Skeletal muscle tissue (tissue), 4 donors: Measurements from ENCODE around the gene CCL14. TPM values are rescaled to one million over a fixed set of nuclear protein-coding genes. Genes with fewer than 3 reads are reported as not detected.

Experiments
- H3K27ac ChIP-seq: one replicate; pipeline ENCODE4 v1.7.0; 2013; ENCODE audit warnings: mild to moderate bottlenecking, low read depth, low read length, inconsistent platforms
- H3K27me3 ChIP-seq, 3 donors: one replicate each; pipeline ENCODE4 v1.7.0; 2013; ENCODE audit warnings: low read length in 3 of 3; ENCODE audit not compliant: control insufficient read depth in 3 of 3, insufficient read depth in 3 of 3
- H3K36me3 ChIP-seq, 3 donors: one replicate each; pipeline ENCODE4 v1.7.0; 2013; ENCODE audit warnings: low read length in 3 of 3; ENCODE audit not compliant: control insufficient read depth in 3 of 3, insufficient read depth in 3 of 3
- H3K4me1 ChIP-seq, 3 donors: one replicate each; pipeline ENCODE4 v1.7.0; 2013; ENCODE audit warnings: low read length in 3 of 3, mild to moderate bottlenecking in 3 of 3; ENCODE audit not compliant: control insufficient read depth in 3 of 3, insufficient read depth in 3 of 3
- H3K4me3 ChIP-seq, 3 donors: one replicate each; pipeline ENCODE4 v1.7.0; 2013; ENCODE audit warnings: low read length in 3 of 3
- H3K9ac ChIP-seq, 3 donors: one replicate each; pipeline ENCODE4 v1.7.0; 2013; ENCODE audit warnings: low read length in 3 of 3, mild to moderate bottlenecking in 3 of 3, moderate library complexity in 2 of 3, low read depth in 1 of 3
- H3K9me3 ChIP-seq, 3 donors: one replicate each; pipeline ENCODE4 v1.7.0; 2013; ENCODE audit warnings: low read length in 3 of 3; ENCODE audit not compliant: control insufficient read depth in 3 of 3
- total RNA-seq: library from RNA; depleted of rRNA; stranded (reverse); fragments of >200 nt; gene quantifications from one replicate; pipeline ENCODE4 v1.2.3, GENCODE V29; 2014
- donor health status: Osteomylitis.

Gene CCL14
- total RNA-seq, 1 donor from 2014 or later = 1.6 TPM

- Histone ChIP-seq H3K9ac (no peak overlapping the region), H3K27ac (no peak overlapping the region), H3K27me3 (peaks cover 0 to 7% (median 5%) of the 10 kb centered on the region in 3 donors), H3K9me3 (peaks cover 0 to 3% (median 0%) of the 10 kb centered on the region in 3 donors), H3K4me3 (no peak overlapping the region), H3K4me1 (peaks cover 0 to 4% (median 0%) of the 10 kb centered on the region in 3 donors), H3K36me3 (no peaks in the 10 kb centered on the region)
Measured at GRCh38 chr17:36014946-36015345, 28.4 kb upstream of the CCL14 start.

DNA sequence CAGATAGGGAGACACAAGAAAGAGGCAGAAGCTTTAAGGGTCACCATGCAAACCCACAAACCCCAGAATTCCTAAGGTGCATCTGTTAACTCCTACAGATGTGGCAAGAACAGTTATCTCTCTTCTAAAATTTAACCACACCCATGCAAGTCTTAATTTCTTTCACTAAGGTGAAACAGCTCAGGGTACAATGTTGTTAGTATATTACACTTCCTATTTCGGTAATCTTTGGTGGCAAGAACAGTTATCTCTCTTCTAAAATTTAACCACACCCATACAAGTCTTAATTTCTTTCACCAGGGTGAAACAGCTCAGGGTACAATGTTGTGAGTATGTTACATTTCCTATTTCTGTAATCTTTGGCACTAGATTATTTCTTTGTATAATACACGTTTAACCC lies 24.7 kb upstream of the CCL14 start:
- Histone ChIP-seq H3K27me3 (peaks cover 0 to 7% (median 5%) of the 10 kb centered on the region in 3 donors), H3K36me3 (no peaks in the 10 kb centered on the region), H3K4me3 (no peak overlapping the region), H3K27ac (no peak overlapping the region), H3K9ac (no peak overlapping the region), H3K4me1 (no peaks in the 10 kb centered on the region), H3K9me3 (peaks cover 0 to 3% (median 2%) of the 10 kb centered on the region in 3 donors)

DNA sequence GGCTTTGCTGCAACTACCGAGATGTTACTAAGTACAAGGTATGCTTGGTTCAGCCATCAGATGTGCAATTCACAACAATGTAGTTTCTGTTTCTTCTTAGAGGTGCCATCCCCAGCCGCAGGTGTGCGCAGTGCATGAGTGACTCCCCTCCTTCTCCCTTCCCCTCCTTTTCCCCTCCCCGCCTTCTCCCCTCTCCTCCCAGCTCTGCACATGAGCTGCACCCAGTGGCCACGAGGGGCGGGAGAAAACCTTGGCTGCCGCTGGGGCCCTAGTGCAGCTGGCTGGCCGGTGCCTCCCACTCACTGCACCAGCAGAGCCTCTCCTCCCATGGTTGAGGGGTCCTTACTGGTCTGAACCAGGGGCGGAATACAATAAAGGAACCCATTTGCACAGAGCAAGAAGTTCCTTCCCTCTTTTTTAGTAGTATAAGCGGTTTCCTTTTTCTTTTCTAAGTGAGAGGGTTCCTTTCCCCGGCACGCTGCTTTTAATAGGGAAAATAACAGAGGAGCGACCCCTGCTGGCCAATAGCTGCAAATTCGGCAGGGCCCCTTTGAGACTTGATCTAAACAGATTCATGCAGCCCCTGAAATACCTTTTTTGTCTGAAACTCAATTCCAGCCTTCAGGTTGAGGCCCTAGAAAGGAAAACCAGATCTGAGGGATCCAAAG lies 22.6 kb upstream of the CCL14 start:
- Histone ChIP-seq H3K27me3 (peaks cover 0 to 7% (median 5%) of the 10 kb centered on the region in 3 donors), H3K9ac (no peak overlapping the region), H3K4me1 (no peaks in the 10 kb centered on the region), H3K9me3 (peaks cover 0 to 3% (median 2%) of the 10 kb centered on the region in 3 donors), H3K4me3 (no peak overlapping the region), H3K27ac (no peak overlapping the region), H3K36me3 (no peaks in the 10 kb centered on the region)

DNA sequence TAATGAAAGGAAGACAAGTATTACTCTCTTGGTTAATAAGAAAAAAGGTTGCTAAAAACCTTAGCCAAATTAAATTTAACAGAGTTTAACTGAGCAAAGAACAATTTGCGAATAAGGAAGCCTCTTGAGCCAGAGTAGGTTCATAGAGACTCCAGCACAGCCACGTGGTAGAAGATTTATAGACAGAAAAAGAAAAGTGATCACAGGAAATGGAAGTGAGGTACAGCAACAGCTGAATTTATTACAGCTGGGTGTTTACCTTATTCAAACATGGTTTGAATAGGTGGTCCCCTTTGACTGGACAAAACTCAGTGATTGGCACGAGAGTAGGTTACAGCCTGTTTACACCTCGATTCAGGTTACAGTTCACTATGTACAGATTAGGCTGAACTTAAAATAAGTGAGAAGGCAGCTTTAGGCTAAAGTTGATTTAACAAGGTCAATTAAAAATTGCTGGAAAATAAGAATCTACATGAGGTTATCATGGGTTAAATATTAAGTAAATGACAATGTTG lies 18.1 kb upstream of the CCL14 start:
- Histone ChIP-seq H3K27me3 (no peaks in the 10 kb centered on the region), H3K9ac (no peak overlapping the region), H3K9me3 (peaks cover 0 to 2% (median 0%) of the 10 kb centered on the region in 3 donors), H3K4me1 (no peaks in the 10 kb centered on the region), H3K4me3 (no peak overlapping the region), H3K27ac (no peak overlapping the region), H3K36me3 (no peaks in the 10 kb centered on the region)

GRCh38 chr17:36002631-36003030 lies 16.1 kb upstream of the CCL14 start:
- Histone ChIP-seq H3K4me3 (no peak overlapping the region), H3K9ac (no peak overlapping the region), H3K9me3 (no peaks in the 10 kb centered on the region), H3K27me3 (peaks cover 0 to 8% (median 0%) of the 10 kb centered on the region in 3 donors), H3K4me1 (no peaks in the 10 kb centered on the region), H3K36me3 (no peaks in the 10 kb centered on the region), H3K27ac (no peak overlapping the region)

DNA sequence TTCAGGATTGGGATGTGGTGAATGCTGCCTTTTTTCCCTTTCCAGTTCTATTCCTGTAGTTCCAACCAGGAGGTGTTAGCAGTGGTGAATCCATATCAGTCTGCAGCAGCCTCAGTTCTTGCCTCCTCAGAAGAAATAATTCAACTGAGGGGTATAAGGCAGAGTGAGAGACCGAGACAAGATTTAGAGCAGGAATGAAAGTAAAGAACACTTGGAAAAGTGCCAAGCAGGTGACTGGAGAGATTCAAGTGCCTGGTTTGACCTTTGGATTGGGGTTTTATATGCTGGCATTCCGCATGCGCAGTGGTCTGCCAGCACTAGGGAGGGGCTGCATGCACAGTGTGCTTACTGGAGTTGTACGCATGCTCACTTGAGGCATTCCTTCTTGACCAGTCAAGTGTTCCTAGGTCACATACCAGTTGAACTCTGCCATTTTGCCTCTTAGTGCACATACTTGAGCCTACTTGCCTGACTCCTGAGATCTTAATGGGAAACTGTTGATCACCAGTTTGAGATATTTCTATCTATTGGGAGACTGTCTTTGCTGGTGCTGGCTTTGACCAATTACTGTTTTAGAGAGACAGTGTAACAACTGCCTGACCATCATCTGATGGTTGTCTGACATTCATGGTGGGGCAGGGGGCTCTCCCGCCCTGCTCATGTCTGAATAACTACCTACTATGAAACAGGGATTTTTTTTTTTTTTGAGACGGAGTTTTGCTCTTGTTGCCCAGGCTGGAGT lies 15.5 kb upstream of the CCL14 start:
- no peak overlapping the region for H3K27ac ChIP-seq
- no peak overlapping the region for H3K4me3 ChIP-seq
- H3K9me3 ChIP-seq = no peaks in the 10 kb centered on the region
- H3K36me3 ChIP-seq = no peaks in the 10 kb centered on the region
- no peak overlapping the region for H3K9ac ChIP-seq
- H3K4me1 ChIP-seq = no peaks in the 10 kb centered on the region
- peaks cover 0 to 8% (median 0%) of the 10 kb centered on the region in 3 donors for H3K27me3 ChIP-seq

DNA sequence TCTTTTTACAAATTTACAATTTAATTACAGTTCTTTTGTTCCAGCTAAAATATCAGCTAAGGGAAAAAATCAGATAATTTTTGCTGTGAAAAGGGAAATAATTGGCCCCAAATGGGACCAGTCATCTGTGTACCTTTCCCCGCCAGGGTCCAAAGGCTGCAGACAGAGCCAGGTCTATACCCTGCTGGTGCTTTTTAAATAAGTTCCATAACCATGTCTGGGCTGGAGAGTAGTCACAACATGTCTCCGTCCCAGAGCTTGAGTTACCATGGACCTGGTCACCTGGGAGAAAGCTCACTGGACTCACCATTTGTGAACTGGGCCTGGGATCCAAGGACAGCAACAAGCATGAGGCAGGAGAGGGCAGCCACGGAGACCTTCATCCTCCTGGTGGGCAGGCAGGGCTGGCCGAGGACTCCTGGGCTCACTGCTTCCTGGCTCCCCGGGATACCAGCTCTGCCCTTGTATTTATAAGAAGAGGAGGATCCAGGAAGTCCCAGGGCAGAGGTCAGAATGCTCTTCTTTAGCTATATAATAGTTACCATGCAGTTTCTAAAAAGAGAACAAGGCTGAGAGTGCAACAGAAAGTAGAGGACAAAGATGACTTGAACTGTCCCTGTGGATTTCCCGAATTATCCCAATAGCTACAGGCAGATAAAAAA lies 14.7 kb upstream of the CCL14 start, which contains the start of gene CCL15:
TSS of gene CCL15 (minus strand) at position 444 of the 662 bp plus-strand sequence. CDS start at position 383, 61 bp downstream.
- Histone ChIP-seq H3K9me3 (no peaks in the 10 kb centered on the region), H3K36me3 (no peaks in the 10 kb centered on the region), H3K27me3 (peaks cover 0 to 8% (median 0%) of the 10 kb centered on the region in 3 donors), H3K9ac (no peak within 1 kb of the TSS), H3K4me1 (no peaks in the 10 kb centered on the region), H3K27ac (no peak within 1 kb of the TSS), H3K4me3 (no peak within 1 kb of the TSS)

DNA sequence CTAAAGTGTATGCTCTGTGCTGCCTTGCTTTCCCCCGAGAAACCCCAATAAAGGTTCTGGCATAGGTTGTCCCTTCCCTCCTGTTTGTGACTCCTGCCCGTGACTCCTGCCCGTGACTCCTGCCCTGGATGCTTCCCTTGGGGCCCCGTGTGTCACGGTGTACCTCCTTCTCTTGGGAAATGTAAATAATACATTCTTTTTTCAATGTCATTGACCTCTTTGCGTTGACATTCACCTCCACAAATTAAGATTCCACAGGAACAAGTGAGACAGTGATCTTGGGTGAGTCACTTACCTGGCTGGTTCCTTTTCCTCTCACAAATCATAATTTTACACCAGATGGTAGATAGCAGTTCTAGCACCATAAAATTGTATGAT lies 14.2 kb upstream of the CCL14 start:
- H3K27me3 ChIP-seq = peaks cover 0 to 8% (median 0%) of the 10 kb centered on the region in 3 donors
- no peaks in the 10 kb centered on the region for H3K9me3 ChIP-seq
- H3K27ac ChIP-seq = no peak overlapping the region
- H3K4me3 ChIP-seq = no peak overlapping the region
- no peaks in the 10 kb centered on the region for H3K36me3 ChIP-seq
- H3K9ac ChIP-seq = no peak overlapping the region
- H3K4me1 ChIP-seq = no peaks in the 10 kb centered on the region

- Histone ChIP-seq H3K27ac (no peak overlapping the region), H3K36me3 (no peaks in the 10 kb centered on the region), H3K4me3 (no peak overlapping the region), H3K4me1 (no peaks in the 10 kb centered on the region), H3K27me3 (peaks cover 0 to 8% (median 0%) of the 10 kb centered on the region in 3 donors), H3K9ac (no peak overlapping the region), H3K9me3 (no peaks in the 10 kb centered on the region)
Measured at GRCh38 chr17:35998756-35999155, 12.2 kb upstream of the CCL14 start.
